ENCODE data around the gene CSMD2. TPM values are rescaled to one million over a fixed set of nuclear protein-coding genes. Genes with fewer than 3 reads are reported as not detected.

Gene CSMD2
- total and polyA plus RNA-seq, 2 of the 8 experiments (the other 6 are each of a cell fraction or from before 2014, with no cell fraction given): 7.0 to 14.7 TPM

- H3K23ac ChIP-seq (ENCODE audit: insufficient read length): no peak overlapping the region
- no peak overlapping the region for H4K8ac ChIP-seq (ENCODE audit: extremely low read depth, insufficient read depth, low read length)
- H2AFZ ChIP-seq (ENCODE audit: low read length): no peak overlapping the region
- no peaks in the 10 kb centered on the region for H3K79me1 ChIP-seq (ENCODE audit: low read depth, low read length)
- H3K36me3 ChIP-seq (ENCODE audit: control insufficient read depth in 2 of 4, insufficient read depth in 4 of 4, low read length in 3 of 4): no peaks in the 10 kb centered on the region
- no peaks in the 10 kb centered on the region for H3K9me3 ChIP-seq (ENCODE audit: insufficient read depth in 2 of 2, low read depth in 1 of 2, low read length in 1 of 2)
- no peak overlapping the region for H4K91ac ChIP-seq (replicated peaks; ENCODE audit: insufficient read length, low read length)
- H2BK12ac ChIP-seq (ENCODE audit: low read depth, low read length): no peak overlapping the region
- no peak overlapping the region for H3K56ac ChIP-seq (replicated peaks; ENCODE audit: insufficient read length, low read depth, low read length)
- H2AK5ac ChIP-seq (ENCODE audit: low read depth, low read length): no peak overlapping the region
- H4K5ac ChIP-seq (ENCODE audit: insufficient read length, low read depth, low read length): no peak overlapping the region
- no peak overlapping the region for H2BK20ac ChIP-seq (ENCODE audit: low read length)
- ChIA-PET POLR2A (ENCODE audit: partially characterized antibody) (no interaction called here), CTCF (ENCODE audit: partially characterized antibody) (interaction anchor here (0.7 to 1.8 kb wide), 2 partner anchors 9 to 21 kb away, joined by 3 to 5 read pairs; no protein-coding TSS in a partner anchor)
- H3K23me2 ChIP-seq (ENCODE audit: low read depth, low read length): 0 out of 2 replicates have a peak, but pooled peaks cover 1% of the 10 kb centered on the region
- peaks cover 1 to 2% of the 10 kb centered on the region in 2 experiments for H4K20me1 ChIP-seq (replicated peaks in 1 of 2; ENCODE audit: control insufficient read depth in 1 of 2, insufficient read depth in 2 of 2, low read length in 2 of 2)
- H3K79me2 ChIP-seq (ENCODE audit: control insufficient read depth in 1 of 2, insufficient read depth in 2 of 2, low read length in 2 of 2): no peaks in the 10 kb centered on the region
- peaks cover 4 to 35% (median 12%) of the 10 kb centered on the region in 4 experiments; a peak in 6 of 7 replicates for H3K4me1 ChIP-seq (replicated peaks in 1 of 4; ENCODE audit: control insufficient read depth in 3 of 4, insufficient read depth in 4 of 4, low read length in 3 of 4)
- H3K4me3 ChIP-seq (ENCODE audit: extremely low read depth in 1 of 4, insufficient read depth in 2 of 4, low read depth in 3 of 4, low read length in 4 of 4): no peak overlapping the region
- no peaks in the 10 kb centered on the region for H3K27me3 ChIP-seq (replicated peaks in 1 of 4; ENCODE audit: control insufficient read depth in 3 of 4, extremely low read depth in 1 of 4, insufficient read depth in 3 of 4, low read length in 3 of 4)
- H3K4ac ChIP-seq (replicated peaks; ENCODE audit: insufficient read length, low read depth, low read length): no peak overlapping the region
- no peak for DNase-seq (ENCODE audit: low read depth in 1 of 2, low spot score in 2 of 2)
- H2BK5ac ChIP-seq (ENCODE audit: low read depth, low read length): no peak overlapping the region
- H3K14ac ChIP-seq (ENCODE audit: insufficient read length): no peak overlapping the region
- no peak overlapping the region for H3K4me2 ChIP-seq (ENCODE audit: insufficient read depth in 1 of 2, low read depth in 2 of 2, low read length in 2 of 2)
- no peak overlapping the region for H2BK120ac ChIP-seq (replicated peaks; ENCODE audit: low read depth, low read length)
- no peak for FAIRE-seq
- no peak overlapping the region for H3K27ac ChIP-seq (ENCODE audit: low read depth, low read length)
- no peak overlapping the region for H3K9ac ChIP-seq (replicated peaks in 1 of 4; ENCODE audit: extremely low read depth in 1 of 4, low read depth in 3 of 4, low read length in 3 of 4)
- no peak overlapping the region for H3K18ac ChIP-seq (ENCODE audit: extremely low read depth, low read length)
- no peak overlapping the region for H2BK15ac ChIP-seq (ENCODE audit: low read length)
- TF ChIP-seq SAP30 (IDR thresholded peaks at IDR 0.05; ENCODE audit: insufficient read depth, insufficient replicate concordance, low read length): no peak
- no peak for TF ChIP-seq BACH1 (IDR thresholded peaks at IDR 0.05; ENCODE audit: low read length)
- no peak for TF ChIP-seq TAF7 (optimal IDR thresholded peaks at IDR 0.05; ENCODE audit: borderline replicate concordance, low read depth, low read length)
- TF ChIP-seq GABPA (IDR thresholded peaks at IDR 0.05; ENCODE audit: borderline replicate concordance, insufficient read depth, low read length): no peak
- no peak for TF ChIP-seq NANOG (IDR thresholded peaks at IDR 0.05; ENCODE audit: insufficient read depth, low read depth, low read length, poor library complexity, severe bottlenecking)
- TF ChIP-seq EGR1 (IDR thresholded peaks at IDR 0.05; ENCODE audit: borderline replicate concordance, low read depth, low read length): no peak
- TF ChIP-seq GTF2F1 (IDR thresholded peaks at IDR 0.05; ENCODE audit: borderline replicate concordance, low read depth, low read length): no peak
- no peak for TF ChIP-seq SIN3A (conservative IDR thresholded peaks at IDR 0.05 in 1 of 2, IDR thresholded peaks at IDR 0.05 in 1 of 2; ENCODE audit: low read depth in 1 of 2, low read length in 2 of 2)
- no peak for TF ChIP-seq NRF1 (IDR thresholded peaks at IDR 0.05; ENCODE audit: low read depth, low read length)
- TF ChIP-seq CREB1 (IDR thresholded peaks at IDR 0.05): no peak
- no peak for TF ChIP-seq EZH2 (IDR thresholded peaks at IDR 0.05; ENCODE audit: low read depth, low read length, severe bottlenecking)
- no peak for TF ChIP-seq JUN (IDR thresholded peaks at IDR 0.05; ENCODE audit: low read depth, low read length)
- TF ChIP-seq ATF2 (IDR thresholded peaks at IDR 0.05; ENCODE audit: low read length): no peak
Observed at GRCh38 chr1:33852711-33853110, 312.3 kb downstream of the CSMD2 start.
